GM19328 (cell line): ENCODE results near the gene CHGA.

ENCODE experiments used
- ATAC-seq: cut with Tn5 transposase; IDR thresholded peaks from one replicate; pipeline ENCODE4 v1.9.1; 2021; ENCODE audit warnings: mild to moderate bottlenecking, moderate library complexity; ENCODE audit not compliant: unreplicated experiment

CHGA gene

GRCh38 chr14:92959761-92960680, 37.1 kb downstream of the CHGA start:
- ATAC-seq: no peak

GRCh38 chr14:92960706-92961566, 38.0 kb downstream of the CHGA start:
- ATAC-seq: no peak

GRCh38 chr14:92961567-92961855, 38.6 kb downstream of the CHGA start:
- no peak for ATAC-seq

GRCh38 chr14:92962031-92962830, 39.3 kb downstream of the CHGA start:
- ATAC-seq: no peak

- ATAC-seq: no peak
Measured at GRCh38 chr14:92962831-92963095, 39.8 kb downstream of the CHGA start.

GRCh38 chr14:92963301-92964123, 40.6 kb downstream of the CHGA start:
- no peak for ATAC-seq

GRCh38 chr14:92964124-92965109, 41.5 kb downstream of the CHGA start:
- ATAC-seq: no peak

- no peak for ATAC-seq
Measured at GRCh38 chr14:92965281-92965680, 42.3 kb downstream of the CHGA start.

GRCh38 chr14:92967346-92967926, 44.5 kb downstream of the CHGA start:
- ATAC-seq: no peak

- ATAC-seq: no peak
Measured at GRCh38 chr14:92968291-92969020, 45.5 kb downstream of the CHGA start.

GRCh38 chr14:92969430-92969829, 46.5 kb downstream of the CHGA start:
- ATAC-seq: no peak

GRCh38 chr14:92969871-92970270, 46.9 kb downstream of the CHGA start:
- ATAC-seq: no peak

GRCh38 chr14:92970271-92970670, 47.3 kb downstream of the CHGA start:
- ATAC-seq: no peak

- no peak for ATAC-seq
Measured at GRCh38 chr14:92971601-92972180, 48.7 kb downstream of the CHGA start.

GRCh38 chr14:92973261-92973797, 50.4 kb downstream of the CHGA start:
- ATAC-seq: no peak

GRCh38 chr14:92973798-92974372, 50.9 kb downstream of the CHGA start:
- ATAC-seq: no peak
